Suppressor macrophage (primary cell): ENCODE results near the gene MESP1.

ENCODE experiments used
- DNase-seq, 4 experiments: peaks; one replicate each; pipeline ENCODE4 v3.0.0-alpha.2; 2020 to 2022

Gene MESP1

GRCh38 chr15:89758283-89758682 is 7.2 kb upstream of the MESP1 start:
- no peak for DNase-seq

- no peak for DNase-seq
These were observed 5.8 kb upstream of the MESP1 start for GRCh38 chr15:89756897-89757296.

GRCh38 chr15:89755701-89756100 is 4.7 kb upstream of the MESP1 start:
- no peak for DNase-seq

- DNase-seq = no peak
These were observed 3.5 kb upstream of the MESP1 start for GRCh38 chr15:89754361-89755154.

- DNase-seq = no peak
These were observed 2.8 kb upstream of the MESP1 start for GRCh38 chr15:89753855-89754254.

- DNase-seq = no peak
These were observed 699 bp upstream of the MESP1 start for GRCh38 chr15:89751748-89752147.

- peak in 2 of 4 experiments; percentile 18 to 23 for DNase-seq
These were observed 994 bp downstream of the MESP1 start for GRCh38 chr15:89749951-89750559.

- DNase-seq = no peak
These were observed 1.5 kb downstream of the MESP1 start for GRCh38 chr15:89749526-89749925.

- DNase-seq = no peak
These were observed 2.0 kb downstream of the MESP1 start for GRCh38 chr15:89749054-89749453.

GRCh38 chr15:89747708-89748682 is 3.1 kb downstream of the MESP1 start:
- DNase-seq = no peak

GRCh38 chr15:89746386-89746780 is 4.7 kb downstream of the MESP1 start:
- no peak for DNase-seq

- DNase-seq = no peak
These were observed 5.3 kb downstream of the MESP1 start for GRCh38 chr15:89745768-89746167.

- no peak for DNase-seq
These were observed 5.9 kb downstream of the MESP1 start for GRCh38 chr15:89745131-89745530.

- DNase-seq = no peak
These were observed 7.5 kb downstream of the MESP1 start for GRCh38 chr15:89743594-89743993.

- no peak for DNase-seq
These were observed 8.0 kb downstream of the MESP1 start for GRCh38 chr15:89743011-89743410.

- DNase-seq = peak; percentile 68 to 78 (median 76)
These were observed 10.9 kb downstream of the MESP1 start for GRCh38 chr15:89740137-89740536.

- no peak for DNase-seq
These were observed 15.3 kb downstream of the MESP1 start for GRCh38 chr15:89735773-89736172.

- DNase-seq = no peak
These were observed 18.4 kb downstream of the MESP1 start for GRCh38 chr15:89732451-89733172.

GRCh38 chr15:89731275-89731674 is 19.8 kb downstream of the MESP1 start:
- DNase-seq = no peak

- no peak for DNase-seq
These were observed 22.8 kb downstream of the MESP1 start for GRCh38 chr15:89728254-89728653.

- DNase-seq = no peak
These were observed 26.0 kb downstream of the MESP1 start for GRCh38 chr15:89725064-89725463.

- DNase-seq = no peak
These were observed 26.4 kb downstream of the MESP1 start for GRCh38 chr15:89724621-89725020.
